Measurements from ENCODE around the gene NDE1.

The NDE1 gene

DNA sequence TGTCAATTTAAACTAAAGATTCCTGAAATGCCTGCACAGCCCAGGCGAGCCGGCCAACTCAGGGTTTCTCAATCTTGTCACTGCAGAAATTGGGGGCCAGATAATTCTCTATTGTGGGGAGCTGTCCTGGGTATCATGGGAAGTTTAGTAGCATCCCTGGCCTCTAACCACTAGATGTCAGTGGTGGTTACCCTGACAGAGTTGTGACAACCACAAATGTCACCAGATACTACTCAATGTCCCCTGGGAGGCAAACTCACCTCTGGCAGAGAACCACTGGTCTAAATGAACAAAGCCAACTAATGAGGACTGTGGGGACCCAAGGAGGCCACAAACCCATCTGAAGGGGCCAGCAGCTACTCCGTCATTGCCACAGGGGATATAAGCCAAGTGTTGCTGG is 115.8 kb downstream of the NDE1 start:
- Histone ChIP-seq H3K27ac (no peak overlapping the region), H3K9me3 (no peaks in the 10 kb centered on the region), H3K36me3 (no peaks in the 10 kb centered on the region), H3K27me3 (no peaks in the 10 kb centered on the region), H3K4me1 (ENCODE audit: control insufficient read depth in 1 of 2, insufficient read depth in 1 of 2, low read depth in 1 of 2, low read length in 1 of 2) (peaks cover 7 to 14% of the 10 kb centered on the region in 2 experiments), H3K4me3 (ENCODE audit: low read depth in 1 of 2, low read length in 1 of 2) (no peak overlapping the region)
- TF ChIP-seq, protein P1, sequence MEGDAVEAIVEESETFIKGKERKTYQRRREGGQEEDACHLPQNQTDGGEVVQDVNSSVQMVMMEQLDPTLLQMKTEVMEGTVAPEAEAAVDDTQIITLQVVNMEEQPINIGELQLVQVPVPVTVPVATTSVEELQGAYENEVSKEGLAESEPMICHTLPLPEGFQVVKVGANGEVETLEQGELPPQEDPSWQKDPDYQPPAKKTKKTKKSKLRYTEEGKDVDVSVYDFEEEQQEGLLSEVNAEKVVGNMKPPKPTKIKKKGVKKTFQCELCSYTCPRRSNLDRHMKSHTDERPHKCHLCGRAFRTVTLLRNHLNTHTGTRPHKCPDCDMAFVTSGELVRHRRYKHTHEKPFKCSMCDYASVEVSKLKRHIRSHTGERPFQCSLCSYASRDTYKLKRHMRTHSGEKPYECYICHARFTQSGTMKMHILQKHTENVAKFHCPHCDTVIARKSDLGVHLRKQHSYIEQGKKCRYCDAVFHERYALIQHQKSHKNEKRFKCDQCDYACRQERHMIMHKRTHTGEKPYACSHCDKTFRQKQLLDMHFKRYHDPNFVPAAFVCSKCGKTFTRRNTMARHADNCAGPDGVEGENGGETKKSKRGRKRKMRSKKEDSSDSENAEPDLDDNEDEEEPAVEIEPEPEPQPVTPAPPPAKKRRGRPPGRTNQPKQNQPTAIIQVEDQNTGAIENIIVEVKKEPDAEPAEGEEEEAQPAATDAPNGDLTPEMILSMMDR (IDR thresholded peaks at IDR 0.05): no peak

DNA sequence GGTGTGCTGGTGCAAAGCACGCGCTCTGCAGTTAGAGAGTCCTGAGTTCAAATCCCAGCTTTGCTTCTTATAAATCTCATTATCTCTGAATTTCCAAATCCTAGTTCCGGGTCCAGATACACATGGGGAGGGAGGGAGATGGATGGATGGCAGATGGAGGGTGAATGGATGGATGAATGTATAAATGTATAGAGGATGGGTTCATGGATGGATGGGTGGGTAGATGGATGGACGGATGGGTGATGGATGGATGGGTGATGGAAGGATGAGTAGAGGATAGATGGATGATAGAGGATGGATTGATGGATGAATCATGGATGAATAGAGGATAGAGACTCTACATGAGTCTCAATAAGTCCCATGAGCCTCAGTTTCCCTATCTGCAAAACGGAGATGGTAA is 116.9 kb downstream of the NDE1 start:
- Histone ChIP-seq H3K4me1 (ENCODE audit: control insufficient read depth in 1 of 2, insufficient read depth in 1 of 2, low read depth in 1 of 2, low read length in 1 of 2) (peaks cover 7 to 14% of the 10 kb centered on the region in 2 experiments), H3K4me3 (ENCODE audit: low read depth in 1 of 2, low read length in 1 of 2) (no peak overlapping the region), H3K36me3 (no peaks in the 10 kb centered on the region), H3K27ac (no peak overlapping the region), H3K9me3 (no peaks in the 10 kb centered on the region), H3K27me3 (no peaks in the 10 kb centered on the region)
- TF ChIP-seq, protein P1 (IDR thresholded peaks at IDR 0.05): no peak

DNA sequence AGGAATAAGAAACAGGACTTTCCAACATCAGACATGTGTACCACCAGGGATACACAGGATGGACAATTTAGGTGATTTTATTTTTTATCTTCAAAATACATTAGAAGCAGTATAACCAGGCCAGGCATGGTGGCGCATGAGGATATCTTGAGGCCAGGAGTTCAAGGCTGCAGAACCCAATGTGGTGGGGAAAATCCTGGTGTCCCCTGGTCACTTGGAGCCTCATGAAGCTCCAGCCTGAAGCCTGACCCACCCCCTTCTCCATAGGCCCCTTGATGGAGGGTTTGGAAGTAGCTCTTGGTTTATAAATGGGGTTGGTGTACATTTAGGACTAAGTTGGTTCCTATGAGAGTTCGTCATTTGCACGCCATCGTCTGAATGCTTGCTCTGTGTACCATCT is 118.2 kb downstream of the NDE1 start:
- no peaks in the 10 kb centered on the region for H3K36me3 ChIP-seq
- TF ChIP-seq, protein P1 (IDR thresholded peaks at IDR 0.05): no peak
- H3K4me3 ChIP-seq (ENCODE audit: low read depth in 1 of 2, low read length in 1 of 2): no peak overlapping the region
- peaks cover 3 to 6% of the 10 kb centered on the region in 2 experiments for H3K4me1 ChIP-seq (ENCODE audit: control insufficient read depth in 1 of 2, insufficient read depth in 1 of 2, low read depth in 1 of 2, low read length in 1 of 2)
- no peaks in the 10 kb centered on the region for H3K9me3 ChIP-seq
- no peaks in the 10 kb centered on the region for H3K27me3 ChIP-seq
- no peak overlapping the region for H3K27ac ChIP-seq

DNA sequence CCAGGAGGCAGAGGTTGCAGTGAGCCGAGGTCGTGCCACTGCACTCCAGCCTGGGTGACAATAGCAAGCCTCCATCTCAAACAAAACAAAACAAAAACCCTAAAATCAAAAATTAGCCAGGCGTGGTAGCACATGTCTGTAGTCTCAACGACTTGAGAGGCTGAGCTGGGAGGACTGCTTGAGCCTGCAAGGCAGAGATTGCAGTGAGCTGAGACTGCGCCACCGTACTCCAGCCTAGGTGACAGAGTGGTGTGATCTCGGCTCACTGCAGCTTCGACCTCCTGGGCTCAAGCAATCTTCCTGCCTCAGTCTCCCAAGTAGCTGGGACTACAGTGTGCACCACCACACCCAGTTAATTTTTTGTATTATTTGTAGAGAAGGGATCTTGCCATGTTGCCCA is 119.2 kb downstream of the NDE1 start:
- TF ChIP-seq, protein P1 (IDR thresholded peaks at IDR 0.05): no peak
- no peaks in the 10 kb centered on the region for H3K4me1 ChIP-seq (ENCODE audit: control insufficient read depth in 1 of 2, insufficient read depth in 1 of 2, low read depth in 1 of 2, low read length in 1 of 2)
- H3K27ac ChIP-seq: no peak overlapping the region
- no peaks in the 10 kb centered on the region for H3K36me3 ChIP-seq
- H3K9me3 ChIP-seq: no peaks in the 10 kb centered on the region
- no peaks in the 10 kb centered on the region for H3K27me3 ChIP-seq
- no peak overlapping the region for H3K4me3 ChIP-seq (ENCODE audit: low read depth in 1 of 2, low read length in 1 of 2)

DNA sequence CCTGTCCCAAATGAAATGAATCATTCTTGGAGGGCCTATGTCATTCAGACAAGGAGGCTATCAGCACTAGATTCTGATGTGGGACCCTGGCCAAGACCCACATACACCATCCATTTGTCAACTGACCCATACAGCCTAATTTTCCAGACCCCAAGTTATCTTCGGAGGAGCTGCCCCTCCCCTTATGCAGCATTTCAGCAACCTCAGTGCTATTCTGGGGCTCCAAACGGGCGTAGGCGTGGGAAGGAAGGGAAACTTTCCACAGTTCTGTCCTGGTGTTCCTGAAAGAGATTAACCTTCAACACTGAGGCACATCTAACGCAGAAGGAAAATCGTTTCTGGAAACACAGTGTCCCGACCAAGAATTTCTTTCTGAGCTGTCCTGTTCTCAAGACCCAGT is 120.1 kb downstream of the NDE1 start:
- Histone ChIP-seq H3K4me1 (ENCODE audit: control insufficient read depth in 1 of 2, insufficient read depth in 1 of 2, low read depth in 1 of 2, low read length in 1 of 2) (no peaks in the 10 kb centered on the region), H3K4me3 (ENCODE audit: low read depth in 1 of 2, low read length in 1 of 2) (no peak overlapping the region), H3K9me3 (no peaks in the 10 kb centered on the region), H3K36me3 (no peaks in the 10 kb centered on the region), H3K27ac (no peak overlapping the region), H3K27me3 (no peaks in the 10 kb centered on the region)
- TF ChIP-seq, protein P1 (IDR thresholded peaks at IDR 0.05): no peak

DNA sequence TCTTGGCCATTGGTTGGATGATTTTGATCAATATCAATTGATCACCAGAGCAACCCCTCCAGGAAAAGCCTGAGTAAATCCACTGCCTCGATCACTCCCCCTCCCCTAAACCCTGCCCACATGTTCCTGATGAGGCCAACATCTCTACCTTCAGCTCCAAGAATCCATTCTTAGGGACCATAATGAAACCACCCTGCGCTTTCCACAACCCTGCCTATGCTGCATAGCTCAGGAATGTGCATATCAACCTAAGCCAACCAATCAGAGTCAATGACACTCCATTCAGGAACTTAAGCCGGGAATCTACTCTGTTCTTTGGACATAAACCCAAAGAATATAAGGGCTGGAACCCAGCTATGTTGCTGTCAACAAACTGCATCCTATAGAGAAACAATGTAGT is 120.5 kb downstream of the NDE1 start:
- Histone ChIP-seq H3K36me3 (no peaks in the 10 kb centered on the region), H3K4me3 (ENCODE audit: low read depth in 1 of 2, low read length in 1 of 2) (no peak overlapping the region), H3K27me3 (no peaks in the 10 kb centered on the region), H3K27ac (no peak overlapping the region), H3K9me3 (no peaks in the 10 kb centered on the region), H3K4me1 (ENCODE audit: control insufficient read depth in 1 of 2, insufficient read depth in 1 of 2, low read depth in 1 of 2, low read length in 1 of 2) (no peaks in the 10 kb centered on the region)
- TF ChIP-seq, protein P1 (IDR thresholded peaks at IDR 0.05): no peak
